Measurements from ENCODE around the gene CSRP3. TPM values are rescaled to one million over a fixed set of nuclear protein-coding genes. Genes with fewer than 3 reads are reported as not detected.

Gene CSRP3
- total and polyA plus RNA-seq, 2 experiments from 2014 or later, result not detected

- TF ChIP-seq NANOG (IDR thresholded peaks at IDR 0.05; ENCODE audit: borderline replicate concordance) (no peak), ETS1 (IDR thresholded peaks at IDR 0.05) (no peak), POLR2AphosphoS5 (IDR thresholded peaks at IDR 0.05; ENCODE audit: low read depth) (no peak), ZNF114 (CRISPR knock-in tag; IDR thresholded peaks at IDR 0.05) (no peak), EZH2 (IDR thresholded peaks at IDR 0.05; ENCODE audit: low read depth, unreplicated experiment) (no peak), ZNF462 (CRISPR knock-in tag; IDR thresholded peaks at IDR 0.05) (no peak), CTCF (conservative IDR thresholded peaks at IDR 0.05; ENCODE audit: low read depth in 2 of 2) (no peak), EZH2phosphoT487 (IDR thresholded peaks at IDR 0.05; ENCODE audit: unreplicated experiment) (no peak), CREB1 (CRISPR knock-in tag; IDR thresholded peaks at IDR 0.05; ENCODE audit: low read depth) (no peak), JUNB (IDR thresholded peaks at IDR 0.05; ENCODE audit: unreplicated experiment) (no peak), ZNF331 (CRISPR knock-in tag; IDR thresholded peaks at IDR 0.05; ENCODE audit: low read depth) (no peak), STAT1 (IDR thresholded peaks at IDR 0.05; ENCODE audit: unreplicated experiment) (no peak), REST (IDR thresholded peaks at IDR 0.05; ENCODE audit: unreplicated experiment) (no peak)
- Histone ChIP-seq H3K27me3 (ENCODE audit: insufficient read depth) (peaks cover 7% of the 10 kb centered on the region), H3K9me2 (ENCODE audit: insufficient read depth) (no peaks in the 10 kb centered on the region), H3K27ac (ENCODE audit: low read depth) (no peak overlapping the region), H3F3A (replicated peaks; ENCODE audit: low read depth) (peaks cover 4% of the 10 kb centered on the region; the same call in 1 of the 2 replicates), H3K4me1 (ENCODE audit: insufficient read depth) (no peaks in the 10 kb centered on the region), H3K4me2 (no peak overlapping the region), H4K20me1 (replicated peaks; ENCODE audit: insufficient read depth) (0 out of 2 replicates have a peak, but pooled peaks cover 2% of the 10 kb centered on the region), H3K4me3 (no peak overlapping the region), H3K36me3 (ENCODE audit: insufficient read depth) (peaks cover 6% of the 10 kb centered on the region; the same call in 1 of the 2 replicates), H3K79me2 (replicated peaks; ENCODE audit: insufficient read depth) (no peaks in the 10 kb centered on the region), H2AFZ (no peak overlapping the region)
- H3K4me3 Mint-ChIP-seq, result no peak overlapping the region
- no peaks in the 10 kb centered on the region for H3K9me3 Mint-ChIP-seq
- peaks cover 9% of the 10 kb centered on the region for H3K27me3 Mint-ChIP-seq (ENCODE audit: insufficient read depth, low read depth, poor library complexity)
- DNase-seq (ENCODE audit: low spot score) (no peak), ATAC-seq (no peak)
- H3K27ac Mint-ChIP-seq, result no peak overlapping the region
- H3K4me1 Mint-ChIP-seq, result peaks cover 3% of the 10 kb centered on the region; the same call in 2 of the 3 replicates
- peaks cover 44% of the 10 kb centered on the region; the same call in 2 of the 3 replicates for H3K36me3 Mint-ChIP-seq (ENCODE audit: low read depth)
Measured at GRCh38 chr11:19237381-19237780, 35.6 kb upstream of the CSRP3 start.
